Loucy (cell line): ENCODE results near the gene MCCC2.
"Not testable (repeated sequence)": the region's sequence is repeated elsewhere in the genome, so short reads cannot be mapped to it uniquely, and the experiment has no call there.

ENCODE experiments used
- H2AFZ ChIP-seq: fragments of 200-600 bp; sonication (generic); 2 replicates; pipeline ENCODE4 v1.6.0; 2016; ENCODE audit warnings: antibody characterized with exemption, mild to moderate bottlenecking, low read length, moderate library complexity
- H3F3A ChIP-seq: fragments of 200-600 bp; 2 replicates; pipeline ENCODE4 v1.6.0; 2016; ENCODE audit warnings: antibody characterized with exemption, low read depth, mild to moderate bottlenecking
- H3K27me3 ChIP-seq: fragments of 200-600 bp; sonication (generic); 2 replicates; pipeline ENCODE4 v1.6.1; 2014; ENCODE audit warnings: low read length, mild to moderate bottlenecking; ENCODE audit not compliant: insufficient read depth, poor library complexity, severe bottlenecking
- H3K36me3 ChIP-seq: fragments of 200-600 bp; sonication (generic); 2 replicates; pipeline ENCODE4 v1.6.1; 2016; ENCODE audit warnings: low read length; ENCODE audit not compliant: insufficient read depth
- H3K4me1 ChIP-seq: fragments of 200-600 bp; sonication (generic); 2 replicates; pipeline ENCODE4 v1.5.1; 2014; ENCODE audit warnings: low read length, mild to moderate bottlenecking; ENCODE audit not compliant: insufficient read depth, poor library complexity, severe bottlenecking
- H3K4me2 ChIP-seq: fragments of 200-600 bp; sonication (generic); 2 replicates; pipeline ENCODE4 v1.6.0; 2014; ENCODE audit warnings: antibody characterized with exemption, low read length, low read depth, mild to moderate bottlenecking; ENCODE audit not compliant: poor library complexity, severe bottlenecking
- H3K4me3 ChIP-seq: fragments of 200-600 bp; sonication (generic); 2 replicates; pipeline ENCODE4 v1.5.1; 2014; ENCODE audit warnings: low read length, mild to moderate bottlenecking, mixed read lengths; ENCODE audit not compliant: poor library complexity, severe bottlenecking
- H3K79me2 ChIP-seq: fragments of 200-600 bp; sonication (generic); 2 replicates; pipeline ENCODE4 v1.6.1; 2014; ENCODE audit warnings: low read length; ENCODE audit not compliant: insufficient read depth
- H3K9ac ChIP-seq: fragments of 200-600 bp; sonication (generic); 2 replicates; pipeline ENCODE4 v1.6.0; 2014; ENCODE audit warnings: mild to moderate bottlenecking, low read depth, low read length, moderate library complexity; ENCODE audit not compliant: poor library complexity, severe bottlenecking
- H3K9me2 ChIP-seq: fragments of 200-600 bp; sonication (generic); replicated peaks from 2 replicates; pipeline ENCODE4 v1.6.1; 2016; ENCODE audit warnings: low read depth, low read length, mixed read lengths
- H3K9me3 ChIP-seq: fragments of 200-600 bp; sonication (generic); 2 replicates; pipeline ENCODE4 v1.6.1; 2014; ENCODE audit warnings: mild to moderate bottlenecking, antibody characterized with exemption, low read length, low read depth; ENCODE audit not compliant: insufficient read depth
- H4K20me1 ChIP-seq: fragments of 200-600 bp; sonication (generic); 2 replicates; pipeline ENCODE4 v1.6.0; 2014; ENCODE audit warnings: antibody characterized with exemption, low read length, mild to moderate bottlenecking; ENCODE audit not compliant: insufficient read depth, poor library complexity, severe bottlenecking
- EZH2phosphoT487 ChIP-seq: fragments of 200-600 bp; IDR thresholded peaks from 2 replicates; pipeline ENCODE4 v1.6.1; 2018; ENCODE audit warnings: antibody characterized with exemption, mild to moderate bottlenecking, moderate library complexity, borderline replicate concordance
- TF ChIP-seq, protein P1 (sequence below): fragments of 200-600 bp; sonication (generic); conservative IDR thresholded peaks from 2 replicates; pipeline ENCODE4 v1.5.1; 2014; ENCODE audit warnings: mild to moderate bottlenecking, antibody characterized with exemption, low read length

Gene MCCC2

GRCh38 chr5:71601222-71602026 lies 14.3 kb downstream of the MCCC2 start:
- no peaks in the 10 kb centered on the region for H4K20me1 ChIP-seq
- peaks cover 44% of the 10 kb centered on the region for H3K36me3 ChIP-seq
- peak overlapping the region; percentile 70 for H3K4me3 ChIP-seq
- TF ChIP-seq, protein P1, sequence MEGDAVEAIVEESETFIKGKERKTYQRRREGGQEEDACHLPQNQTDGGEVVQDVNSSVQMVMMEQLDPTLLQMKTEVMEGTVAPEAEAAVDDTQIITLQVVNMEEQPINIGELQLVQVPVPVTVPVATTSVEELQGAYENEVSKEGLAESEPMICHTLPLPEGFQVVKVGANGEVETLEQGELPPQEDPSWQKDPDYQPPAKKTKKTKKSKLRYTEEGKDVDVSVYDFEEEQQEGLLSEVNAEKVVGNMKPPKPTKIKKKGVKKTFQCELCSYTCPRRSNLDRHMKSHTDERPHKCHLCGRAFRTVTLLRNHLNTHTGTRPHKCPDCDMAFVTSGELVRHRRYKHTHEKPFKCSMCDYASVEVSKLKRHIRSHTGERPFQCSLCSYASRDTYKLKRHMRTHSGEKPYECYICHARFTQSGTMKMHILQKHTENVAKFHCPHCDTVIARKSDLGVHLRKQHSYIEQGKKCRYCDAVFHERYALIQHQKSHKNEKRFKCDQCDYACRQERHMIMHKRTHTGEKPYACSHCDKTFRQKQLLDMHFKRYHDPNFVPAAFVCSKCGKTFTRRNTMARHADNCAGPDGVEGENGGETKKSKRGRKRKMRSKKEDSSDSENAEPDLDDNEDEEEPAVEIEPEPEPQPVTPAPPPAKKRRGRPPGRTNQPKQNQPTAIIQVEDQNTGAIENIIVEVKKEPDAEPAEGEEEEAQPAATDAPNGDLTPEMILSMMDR, result peak; percentile 91
- no peak for TF ChIP-seq EZH2phosphoT487
- H2AFZ ChIP-seq, result peak overlapping the region; percentile 15; the same call in 1 of the 2 replicates
- no peaks in the 10 kb centered on the region for H3K9me3 ChIP-seq
- H3K4me2 ChIP-seq, result peak overlapping the region; percentile 77
- no peaks in the 10 kb centered on the region for H3K27me3 ChIP-seq
- H3K79me2 ChIP-seq, result peaks cover 13% of the 10 kb centered on the region; the same call in 1 of the 2 replicates
- peaks cover 30% of the 10 kb centered on the region for H3F3A ChIP-seq
- peaks cover 44% of the 10 kb centered on the region for H3K4me1 ChIP-seq
- peak overlapping the region; percentile 78 for H3K9ac ChIP-seq
- H3K9me2 ChIP-seq, result no peaks in the 10 kb centered on the region

GRCh38 chr5:71609916-71610315 lies 22.8 kb downstream of the MCCC2 start:
- not testable (repeated sequence) for H3K9me2 ChIP-seq, H3K27me3 ChIP-seq, H3K79me2 ChIP-seq

GRCh38 chr5:71615809-71616208 lies 28.7 kb downstream of the MCCC2 start:
- peaks cover 71% of the 10 kb centered on the region for H3K36me3 ChIP-seq
- no peaks in the 10 kb centered on the region for H3K9me2 ChIP-seq
- no peaks in the 10 kb centered on the region for H3K9me3 ChIP-seq
- no peaks in the 10 kb centered on the region for H3K27me3 ChIP-seq
- TF ChIP-seq, protein P1, result no peak
- TF ChIP-seq EZH2phosphoT487, result no peak
- no peaks in the 10 kb centered on the region for H3F3A ChIP-seq
- no peak overlapping the region for H3K4me2 ChIP-seq
- H3K79me2 ChIP-seq, result peaks cover 12% of the 10 kb centered on the region; the same call in 1 of the 2 replicates
- peaks cover 6% of the 10 kb centered on the region for H4K20me1 ChIP-seq
- no peak overlapping the region for H2AFZ ChIP-seq
- no peak overlapping the region for H3K4me3 ChIP-seq
- no peak overlapping the region for H3K9ac ChIP-seq
- H3K4me1 ChIP-seq, result no peaks in the 10 kb centered on the region

More at GRCh38 chr5:71609916-71610315, 22.8 kb downstream of the MCCC2 start:
- H3K36me3 ChIP-seq, result peaks cover 29% of the 10 kb centered on the region; the same call in 1 of the 2 replicates
- H3F3A ChIP-seq, H3K4me2 ChIP-seq, H3K4me3 ChIP-seq, H3K9me3 ChIP-seq, H3K9ac ChIP-seq, H4K20me1 ChIP-seq, H2AFZ ChIP-seq, H3K4me1 ChIP-seq: not testable (repeated sequence)
